ENCODE data around the gene ZNF891.

- TF ChIP-seq ZNF263 (CRISPR knock-in tag; IDR thresholded peaks at IDR 0.05): no peak
- no peak for TF ChIP-seq CHD4 (IDR thresholded peaks at IDR 0.05; ENCODE audit: borderline replicate concordance, low read length)
- no peak for TF ChIP-seq ZNF746 (CRISPR knock-in tag; IDR thresholded peaks at IDR 0.05)
- TF ChIP-seq SUZ12 (IDR thresholded peaks at IDR 0.05; ENCODE audit: low read depth, low read length): no peak
- no peak for TF ChIP-seq ZNF891 (CRISPR knock-in tag; IDR thresholded peaks at IDR 0.05)
- no peak for TF ChIP-seq BRCA1 (CRISPR knock-in tag; IDR thresholded peaks at IDR 0.05)
- TF ChIP-seq, protein P1, sequence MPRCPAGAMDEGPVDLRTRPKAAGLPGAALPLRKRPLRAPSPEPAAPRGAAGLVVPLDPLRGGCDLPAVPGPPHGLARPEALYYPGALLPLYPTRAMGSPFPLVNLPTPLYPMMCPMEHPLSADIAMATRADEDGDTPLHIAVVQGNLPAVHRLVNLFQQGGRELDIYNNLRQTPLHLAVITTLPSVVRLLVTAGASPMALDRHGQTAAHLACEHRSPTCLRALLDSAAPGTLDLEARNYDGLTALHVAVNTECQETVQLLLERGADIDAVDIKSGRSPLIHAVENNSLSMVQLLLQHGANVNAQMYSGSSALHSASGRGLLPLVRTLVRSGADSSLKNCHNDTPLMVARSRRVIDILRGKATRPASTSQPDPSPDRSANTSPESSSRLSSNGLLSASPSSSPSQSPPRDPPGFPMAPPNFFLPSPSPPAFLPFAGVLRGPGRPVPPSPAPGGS (CRISPR knock-in tag; IDR thresholded peaks at IDR 0.05): no peak
- no peak for TF ChIP-seq REST (IDR thresholded peaks at IDR 0.05; ENCODE audit: borderline replicate concordance in 1 of 2, low read depth in 1 of 2, low read length in 2 of 2)
- TF ChIP-seq, protein P2, sequence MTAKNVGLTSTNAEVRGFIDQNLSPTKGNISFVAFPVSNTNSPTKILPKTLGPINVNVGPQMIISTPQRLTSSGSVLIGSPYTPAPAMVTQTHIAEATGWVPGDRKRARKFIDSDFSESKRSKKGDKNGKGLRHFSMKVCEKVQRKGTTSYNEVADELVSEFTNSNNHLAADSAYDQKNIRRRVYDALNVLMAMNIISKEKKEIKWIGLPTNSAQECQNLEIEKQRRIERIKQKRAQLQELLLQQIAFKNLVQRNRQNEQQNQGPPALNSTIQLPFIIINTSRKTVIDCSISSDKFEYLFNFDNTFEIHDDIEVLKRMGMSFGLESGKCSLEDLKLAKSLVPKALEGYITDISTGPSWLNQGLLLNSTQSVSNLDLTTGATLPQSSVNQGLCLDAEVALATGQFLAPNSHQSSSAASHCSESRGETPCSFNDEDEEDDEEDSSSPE (CRISPR knock-in tag; IDR thresholded peaks at IDR 0.05): no peak
- TF ChIP-seq ZNF549 (CRISPR knock-in tag; IDR thresholded peaks at IDR 0.05): no peak
- TF ChIP-seq FOSL1 (CRISPR knock-in tag; IDR thresholded peaks at IDR 0.05; ENCODE audit: borderline replicate concordance): no peak
- TF ChIP-seq ZNF670 (CRISPR knock-in tag; IDR thresholded peaks at IDR 0.05; ENCODE audit: borderline replicate concordance): no peak
- no peak for TF ChIP-seq ZBTB49 (CRISPR knock-in tag; IDR thresholded peaks at IDR 0.05; ENCODE audit: borderline replicate concordance)
Measured at GRCh38 chr12:133172491-133172890, 42.4 kb upstream of the ZNF891 start.

Data from HepG2 (cell line).